MM.1S (cell line): ENCODE results near the gene RBFOX1.
A peak's percentile ranks its signal among the peaks of the same experiment; 100 is the strongest.

Source experiments
- DNase-seq: peaks from one replicate; pipeline ENCODE4 v3.0.0-alpha.2; 2015
- H2AFZ ChIP-seq: fragments of 300-600 bp; sonication (generic); 2 replicates; pipeline ENCODE4 v1.6.0; 2016; ENCODE audit warnings: antibody characterized with exemption, low read length
- H3F3A ChIP-seq: fragments of 300-600 bp; sonication (generic); 2 replicates; pipeline ENCODE4 v1.6.1; 2016; ENCODE audit warnings: mild to moderate bottlenecking, antibody characterized with exemption, low read length, moderate library complexity, mixed read lengths; ENCODE audit not compliant: insufficient read depth
- H3K27ac ChIP-seq: fragments of 300-600 bp; sonication (generic); 2 replicates; pipeline ENCODE4 v1.5.1; 2016; ENCODE audit warnings: mild to moderate bottlenecking, low read length
- H3K27me3 ChIP-seq: fragments of 300-600 bp; sonication (generic); replicated peaks from 2 replicates; pipeline ENCODE4 v1.6.0; 2016; ENCODE audit warnings: low read length; ENCODE audit not compliant: insufficient read depth
- H3K36me3 ChIP-seq: fragments of 300-600 bp; sonication (generic); replicated peaks from 2 replicates; pipeline ENCODE4 v1.6.1; 2016; ENCODE audit warnings: mild to moderate bottlenecking, low read length, mixed read lengths; ENCODE audit not compliant: insufficient read depth
- H3K4me1 ChIP-seq: fragments of 300-600 bp; sonication (generic); 2 replicates; pipeline ENCODE4 v1.6.1; 2016; ENCODE audit warnings: low read length, mixed read lengths
- H3K4me2 ChIP-seq: fragments of 300-600 bp; sonication (generic); 2 replicates; pipeline ENCODE4 v1.6.0; 2016; ENCODE audit warnings: low read depth, low read length
- H3K4me3 ChIP-seq: fragments of 300-600 bp; sonication (generic); 2 replicates; pipeline ENCODE4 v1.5.1; 2016; ENCODE audit warnings: low read length, mixed read lengths
- H3K79me2 ChIP-seq: fragments of 300-600 bp; sonication (generic); 2 replicates; pipeline ENCODE4 v1.6.1; 2016; ENCODE audit warnings: mixed run types, low read length, mixed read lengths
- H3K9ac ChIP-seq: fragments of 300-600 bp; sonication (generic); 2 replicates; pipeline ENCODE4 v1.6.1; 2016; ENCODE audit warnings: low read length, mixed read lengths
- H3K9me2 ChIP-seq: fragments of 300-600 bp; sonication (generic); replicated peaks from 2 replicates; pipeline ENCODE4 v1.6.1; 2016; ENCODE audit warnings: mild to moderate bottlenecking, low read length, mixed read lengths; ENCODE audit not compliant: insufficient read depth
- H3K9me3 ChIP-seq: fragments of 300-600 bp; sonication (generic); replicated peaks from 2 replicates; pipeline ENCODE4 v1.6.1; 2016; ENCODE audit warnings: mild to moderate bottlenecking, low read length, mixed read lengths; ENCODE audit not compliant: insufficient read depth
- H4K20me1 ChIP-seq: fragments of 300-600 bp; sonication (generic); 2 replicates; pipeline ENCODE4 v1.6.1; 2016; ENCODE audit warnings: mild to moderate bottlenecking, low read length, moderate library complexity, mixed read lengths; ENCODE audit not compliant: insufficient read depth
- CTCF ChIP-seq: fragments of 300-600 bp; sonication (generic); IDR thresholded peaks from 2 replicates; pipeline ENCODE4 v1.5.1; 2016; ENCODE audit warnings: antibody characterized with exemption, low read length, mixed read lengths
- EZH2 ChIP-seq: fragments of 300-600 bp; sonication (generic); optimal IDR thresholded peaks from 2 replicates; pipeline ENCODE3; 2017; ENCODE audit warnings: low read depth, mild to moderate bottlenecking, antibody characterized with exemption, low read length, mixed read lengths
- EZH2phosphoT487 ChIP-seq: fragments of 300-600 bp; sonication (generic); IDR thresholded peaks from 2 replicates; pipeline ENCODE4 v1.6.1; 2018; ENCODE audit warnings: antibody characterized with exemption, low read length

RBFOX1 gene

DNA sequence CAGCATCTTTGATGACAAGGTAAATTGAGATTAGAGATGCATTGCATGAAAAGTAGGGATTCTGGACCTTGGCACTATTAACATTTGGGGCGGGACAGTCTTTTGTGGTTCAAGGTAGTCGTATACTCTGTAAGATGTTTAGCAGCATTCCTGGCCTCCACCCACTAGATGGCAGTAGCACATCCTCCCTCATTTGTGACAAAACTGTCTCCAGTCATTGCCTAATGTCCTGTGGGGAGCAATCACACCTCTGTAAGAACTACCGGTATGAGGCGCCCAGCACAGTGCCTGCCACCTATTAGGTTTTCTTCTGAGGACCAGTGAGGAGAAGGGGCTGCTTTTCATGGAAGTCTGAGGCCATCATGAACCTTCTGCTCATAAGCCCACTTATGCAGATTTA lies 180.8 kb downstream of the RBFOX1 start:
- Histone ChIP-seq H3K27ac (no peak overlapping the region), H3K9me3 (no peaks in the 10 kb centered on the region), H4K20me1 (no peaks in the 10 kb centered on the region), H3K4me3 (no peak overlapping the region), H3K36me3 (no peaks in the 10 kb centered on the region), H3K9me2 (no peaks in the 10 kb centered on the region), H2AFZ (no peak overlapping the region), H3F3A (no peaks in the 10 kb centered on the region), H3K27me3 (no peaks in the 10 kb centered on the region), H3K9ac (no peak overlapping the region), H3K4me1 (no peaks in the 10 kb centered on the region), H3K79me2 (no peaks in the 10 kb centered on the region), H3K4me2 (no peak overlapping the region)
- TF ChIP-seq EZH2phosphoT487 (no peak), CTCF (peak; percentile 36)
- DNase-seq, result no peak

DNA sequence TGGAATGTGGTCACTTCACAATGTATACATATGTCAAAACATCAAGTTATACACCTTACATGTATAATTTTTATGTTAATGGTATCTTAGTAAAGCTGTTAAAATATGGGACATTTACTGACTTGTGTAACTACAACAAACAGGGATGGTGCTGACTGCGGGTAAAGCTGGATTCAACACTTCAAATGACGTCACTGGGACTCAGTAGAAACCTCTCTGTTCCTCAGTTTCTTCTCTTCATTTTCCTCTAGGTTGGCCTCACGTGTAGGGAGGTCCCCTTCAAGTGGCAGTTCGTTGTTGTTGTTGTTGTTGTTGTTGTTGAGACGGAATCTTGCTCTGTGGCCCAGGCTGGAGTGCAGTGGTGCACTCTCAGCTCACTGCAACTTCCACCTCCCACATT lies 182.9 kb downstream of the RBFOX1 start:
- no peak overlapping the region for H3K4me3 ChIP-seq
- H3K36me3 ChIP-seq, result no peaks in the 10 kb centered on the region
- no peak overlapping the region for H3K9ac ChIP-seq
- H3K79me2 ChIP-seq, result no peaks in the 10 kb centered on the region
- H3F3A ChIP-seq, result no peaks in the 10 kb centered on the region
- no peaks in the 10 kb centered on the region for H3K27me3 ChIP-seq
- no peak for DNase-seq
- H3K4me1 ChIP-seq, result no peaks in the 10 kb centered on the region
- H3K9me2 ChIP-seq, result no peaks in the 10 kb centered on the region
- H3K4me2 ChIP-seq, result no peak overlapping the region
- no peak overlapping the region for H3K27ac ChIP-seq
- H2AFZ ChIP-seq, result no peak overlapping the region
- no peaks in the 10 kb centered on the region for H3K9me3 ChIP-seq
- TF ChIP-seq CTCF, result no peak
- TF ChIP-seq EZH2, result no peak
- no peak for TF ChIP-seq EZH2phosphoT487
- H4K20me1 ChIP-seq, result no peaks in the 10 kb centered on the region

DNA sequence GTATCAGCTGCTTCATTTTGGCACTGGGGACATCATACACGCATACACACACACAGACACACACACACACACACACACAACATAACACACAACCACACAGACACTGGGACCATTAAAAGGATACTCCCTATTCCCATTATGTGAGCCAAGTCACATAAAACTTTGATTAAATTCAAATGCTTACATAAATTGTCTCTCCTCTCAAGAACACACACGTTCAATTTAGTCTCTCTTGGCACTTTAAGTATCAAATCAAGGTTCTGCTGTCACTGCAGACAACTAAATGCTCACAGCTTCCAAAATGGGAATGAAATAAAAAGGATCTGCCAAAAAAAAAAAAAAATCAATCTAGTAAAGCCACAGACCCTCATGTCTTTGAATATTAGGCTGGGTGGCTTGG lies 184.9 kb downstream of the RBFOX1 start:
- Histone ChIP-seq H3F3A (no peaks in the 10 kb centered on the region), H3K9ac (no peak overlapping the region)
- no peak for DNase-seq

More for the DNA sequence above, 184.9 kb downstream of the RBFOX1 start:
- no peak overlapping the region for H2AFZ ChIP-seq
- H3K36me3 ChIP-seq, result no peaks in the 10 kb centered on the region
- no peak overlapping the region for H3K4me2 ChIP-seq
- no peak overlapping the region for H3K27ac ChIP-seq
- no peaks in the 10 kb centered on the region for H3K27me3 ChIP-seq
- H3K4me3 ChIP-seq, result no peak overlapping the region
- TF ChIP-seq EZH2phosphoT487 (no peak), CTCF (no peak), EZH2 (no peak)
- H3K9me2 ChIP-seq, result no peaks in the 10 kb centered on the region
- H4K20me1 ChIP-seq, result no peaks in the 10 kb centered on the region
- H3K79me2 ChIP-seq, result no peaks in the 10 kb centered on the region
- H3K4me1 ChIP-seq, result no peaks in the 10 kb centered on the region
- no peaks in the 10 kb centered on the region for H3K9me3 ChIP-seq
